HG03520 (cell line): ENCODE measurements around the gene SLC6A1.

ENCODE experiments used
- ATAC-seq: cut with Tn5 transposase; IDR thresholded peaks from one replicate; pipeline ENCODE4 v1.9.1; 2021; ENCODE audit warnings: mild to moderate bottlenecking, moderate library complexity; ENCODE audit not compliant: unreplicated experiment

The SLC6A1 gene

DNA sequence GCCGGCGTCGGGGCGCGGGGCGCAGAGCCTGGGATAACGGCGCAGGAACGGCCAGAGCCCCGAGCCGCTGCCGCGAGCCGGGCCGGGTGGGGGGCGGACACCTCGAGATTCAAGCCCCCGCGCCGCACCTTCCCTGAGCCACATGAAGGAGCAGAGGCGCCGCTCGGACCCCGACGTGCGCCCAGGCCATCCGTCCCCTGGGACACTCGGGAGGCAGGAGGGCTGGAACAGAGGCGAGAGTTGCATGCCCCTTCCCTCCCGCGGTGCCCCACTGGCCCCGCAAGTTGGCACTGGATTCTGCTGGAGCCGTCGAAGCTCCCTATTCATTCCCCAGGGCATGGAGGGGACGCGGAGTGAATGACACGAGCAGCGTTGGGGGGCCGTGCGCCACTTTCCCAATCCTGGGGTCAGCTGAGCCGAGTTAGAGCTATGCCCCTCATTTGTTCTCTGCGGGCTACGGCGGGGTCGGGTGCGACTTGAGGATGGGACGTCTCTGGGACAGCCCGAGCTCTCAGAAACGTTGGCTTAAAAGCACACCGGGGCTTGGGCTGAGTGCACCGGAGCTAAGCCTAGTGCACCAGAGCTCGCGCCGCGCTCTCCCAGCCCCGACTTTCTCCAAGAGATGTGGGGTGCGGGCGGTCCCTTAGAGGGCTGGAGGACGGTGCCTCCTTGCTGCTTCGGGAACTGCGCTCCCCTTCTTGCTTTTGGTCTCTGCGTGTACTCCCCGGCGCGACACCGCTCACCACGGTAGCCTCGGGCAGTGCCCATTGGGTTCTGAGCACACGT is 588 bp downstream of the SLC6A1 start:
- ATAC-seq = no peak

DNA sequence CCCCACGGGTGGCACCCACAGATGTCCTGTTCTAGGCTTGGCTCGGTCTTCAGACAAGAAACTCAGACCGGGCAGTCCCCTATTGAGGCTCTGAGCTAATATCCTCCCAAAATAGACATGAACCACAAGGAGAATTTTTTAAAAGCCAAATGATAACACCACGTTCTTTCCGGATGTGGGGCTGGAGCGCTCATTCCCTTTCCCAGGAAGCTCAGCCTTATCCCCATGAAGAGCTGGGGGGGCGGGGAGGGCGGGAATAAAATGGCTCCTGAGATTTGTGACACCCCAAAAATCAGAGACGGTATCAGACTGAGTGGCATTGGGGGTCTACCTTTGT is 1.1 kb downstream of the SLC6A1 start:
- ATAC-seq = no peak

DNA sequence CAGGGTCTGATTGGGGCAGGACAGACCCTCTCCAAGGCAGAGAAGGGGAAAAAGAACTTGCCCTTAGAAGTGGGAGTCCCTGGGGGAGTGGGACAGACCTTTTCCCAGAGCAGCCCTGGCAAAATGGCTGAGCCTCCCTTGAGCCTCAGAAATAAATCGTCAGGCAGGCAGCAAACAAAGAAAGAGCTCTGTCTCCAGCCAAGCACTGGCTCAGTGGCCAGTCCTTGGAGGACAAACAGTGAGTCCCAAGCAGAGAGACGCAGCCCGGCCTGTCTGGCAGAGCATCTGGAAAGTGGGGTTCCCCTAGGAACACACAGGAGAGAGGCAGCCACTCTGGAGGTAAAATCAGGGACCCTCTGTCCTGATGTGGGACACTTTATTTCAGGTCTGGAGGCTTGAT is 1.8 kb downstream of the SLC6A1 start:
- ATAC-seq = no peak

DNA sequence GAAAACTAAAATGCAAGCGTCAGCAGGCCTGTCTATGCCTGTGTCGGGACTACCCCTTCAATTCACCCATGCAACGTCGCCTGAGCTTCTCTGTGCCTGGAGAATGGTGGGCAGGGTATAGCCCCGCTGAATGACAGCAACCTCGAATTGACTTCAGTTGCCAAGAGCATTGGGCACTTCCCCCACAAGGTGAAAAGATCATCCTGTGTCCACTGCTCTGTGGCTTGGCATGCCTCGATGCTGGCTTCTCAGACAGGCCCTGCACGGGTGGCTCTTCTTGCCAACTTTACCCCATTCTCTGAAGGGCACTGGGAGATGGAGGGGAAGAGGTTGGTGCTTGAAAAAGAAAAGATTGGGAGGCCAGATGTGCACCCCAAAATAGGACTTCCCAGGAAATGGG is 3.3 kb downstream of the SLC6A1 start:
- no peak for ATAC-seq

DNA sequence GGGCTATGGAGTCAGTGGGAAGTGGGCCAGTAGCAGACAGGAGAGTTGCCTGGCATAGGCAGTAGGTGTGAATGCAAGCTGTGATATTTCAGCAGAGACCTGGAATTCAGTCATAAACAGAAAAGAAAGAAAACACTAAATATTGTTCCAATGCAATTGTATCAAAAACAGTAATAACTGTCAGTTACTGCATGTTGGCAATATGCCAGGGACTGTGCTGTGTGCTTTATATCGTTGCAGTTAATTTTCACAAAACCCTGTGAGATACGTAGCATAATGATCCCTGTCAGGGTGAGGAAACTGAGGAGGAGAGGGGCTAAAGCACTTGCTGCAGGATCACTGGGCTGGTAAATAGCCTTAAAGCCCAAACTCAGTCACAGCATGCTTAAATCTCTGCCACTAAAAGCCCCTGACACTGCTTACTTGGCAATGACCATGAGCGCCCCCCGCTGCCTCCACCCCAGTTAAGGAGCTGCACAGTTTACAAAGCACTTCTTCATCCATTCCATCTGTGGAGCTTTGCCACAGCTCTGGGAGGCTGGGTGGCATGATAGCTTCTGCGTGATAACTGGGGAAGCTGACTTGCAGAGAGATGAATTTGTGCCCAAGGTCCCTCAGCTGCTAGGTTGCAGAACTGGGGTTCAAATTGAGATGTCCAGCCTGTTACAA is 3.9 kb downstream of the SLC6A1 start:
- no peak for ATAC-seq

DNA sequence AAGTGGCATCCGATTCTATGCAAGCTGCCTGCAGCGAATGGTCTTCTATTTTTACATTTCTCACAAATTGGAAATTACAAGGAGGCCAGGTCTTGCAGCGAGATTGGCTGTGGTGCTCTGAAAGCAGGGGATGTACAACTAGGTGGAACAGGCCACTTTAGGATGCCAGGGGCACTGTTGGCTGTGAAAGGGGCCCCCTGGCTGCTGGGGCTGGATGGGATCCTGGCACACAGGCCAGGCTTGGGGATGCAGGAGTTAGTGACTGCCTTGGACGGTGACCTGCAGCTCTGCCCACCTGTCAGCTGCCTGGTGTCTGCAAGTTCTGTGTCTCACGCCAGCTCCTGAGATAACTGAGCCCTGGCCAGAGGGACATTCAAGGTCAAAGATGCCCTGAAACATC is 4.6 kb downstream of the SLC6A1 start:
- no peak for ATAC-seq

DNA sequence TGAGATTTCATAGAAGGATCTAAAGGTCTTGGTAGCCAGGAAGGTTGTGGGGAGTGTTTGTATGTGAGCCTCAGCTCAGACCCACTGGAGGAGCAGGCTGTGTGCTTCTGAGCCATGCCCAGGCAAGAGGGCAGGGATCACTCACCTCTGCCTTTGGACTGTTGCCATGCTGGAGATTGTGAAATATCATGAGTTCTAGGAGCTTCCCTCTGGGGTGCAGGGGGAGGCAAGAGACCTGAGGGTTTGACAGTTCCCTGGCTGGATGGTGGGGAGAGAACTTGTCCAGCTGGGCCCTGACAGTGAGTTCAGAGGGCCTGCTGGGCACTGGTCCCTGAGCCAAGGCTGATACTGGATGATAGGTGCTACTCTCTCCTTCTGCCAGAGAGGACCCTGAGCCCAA is 6.0 kb downstream of the SLC6A1 start:
- no peak for ATAC-seq

DNA sequence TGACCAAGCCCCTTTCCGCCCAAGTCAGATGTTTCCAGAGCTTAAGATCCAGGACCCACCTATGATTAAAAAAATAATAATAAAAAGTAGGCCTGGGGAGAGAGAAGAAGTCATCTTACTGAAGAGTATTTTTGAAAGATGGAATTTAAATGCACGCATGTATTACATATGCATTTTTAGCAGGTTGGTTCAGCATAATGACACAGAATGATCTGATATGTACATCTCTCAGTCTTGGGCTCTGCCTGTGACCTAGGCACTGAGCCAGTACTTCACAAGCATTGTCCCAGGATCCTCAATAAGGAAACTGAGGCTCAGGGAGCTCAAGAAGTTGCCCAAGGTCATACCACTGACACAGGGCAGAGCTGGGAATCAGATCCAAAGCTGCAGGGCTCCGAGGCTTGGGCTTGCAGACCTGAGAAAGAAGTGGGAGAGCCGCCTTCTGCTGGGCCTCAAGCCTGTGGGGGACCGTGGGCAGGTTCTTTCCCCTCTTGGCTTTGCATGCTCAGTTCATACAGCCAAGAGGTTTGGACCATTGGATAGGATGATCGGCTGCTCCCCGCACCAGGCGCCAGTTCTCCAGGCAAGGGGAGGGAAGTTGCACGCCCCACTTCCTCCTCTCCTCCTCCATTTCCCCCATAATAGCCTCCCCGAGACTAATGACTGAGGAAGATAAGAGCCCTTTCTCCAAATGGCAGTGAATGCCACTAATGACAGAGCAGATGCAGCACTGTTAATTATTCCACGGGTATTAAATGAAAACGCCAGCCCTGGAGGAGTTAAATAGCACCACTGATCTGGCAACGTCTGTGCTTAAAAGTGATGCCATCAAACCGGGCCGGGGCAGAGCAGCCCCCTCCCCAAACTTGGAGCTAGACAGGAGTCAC is 6.9 kb downstream of the SLC6A1 start:
- ATAC-seq = no peak

DNA sequence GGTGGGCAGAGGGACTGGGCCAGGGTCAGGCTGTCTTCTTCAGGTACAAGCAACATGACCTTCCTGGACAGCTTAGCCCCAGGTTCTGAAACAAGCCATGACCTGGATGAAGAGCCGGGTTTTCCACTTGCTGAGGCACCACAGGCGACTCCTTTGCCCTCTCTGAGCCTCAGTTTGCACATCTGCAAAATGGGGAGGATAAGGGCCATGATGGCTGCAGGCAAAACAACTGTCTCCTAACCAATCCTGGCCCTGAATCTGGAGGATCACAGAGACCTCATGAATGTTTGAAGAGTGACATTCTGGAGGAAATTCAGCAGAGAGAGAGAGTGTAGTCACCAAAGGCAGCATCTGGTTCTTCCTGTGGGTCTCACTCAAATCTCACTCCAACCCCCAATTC is 8.0 kb downstream of the SLC6A1 start:
- ATAC-seq = no peak

DNA sequence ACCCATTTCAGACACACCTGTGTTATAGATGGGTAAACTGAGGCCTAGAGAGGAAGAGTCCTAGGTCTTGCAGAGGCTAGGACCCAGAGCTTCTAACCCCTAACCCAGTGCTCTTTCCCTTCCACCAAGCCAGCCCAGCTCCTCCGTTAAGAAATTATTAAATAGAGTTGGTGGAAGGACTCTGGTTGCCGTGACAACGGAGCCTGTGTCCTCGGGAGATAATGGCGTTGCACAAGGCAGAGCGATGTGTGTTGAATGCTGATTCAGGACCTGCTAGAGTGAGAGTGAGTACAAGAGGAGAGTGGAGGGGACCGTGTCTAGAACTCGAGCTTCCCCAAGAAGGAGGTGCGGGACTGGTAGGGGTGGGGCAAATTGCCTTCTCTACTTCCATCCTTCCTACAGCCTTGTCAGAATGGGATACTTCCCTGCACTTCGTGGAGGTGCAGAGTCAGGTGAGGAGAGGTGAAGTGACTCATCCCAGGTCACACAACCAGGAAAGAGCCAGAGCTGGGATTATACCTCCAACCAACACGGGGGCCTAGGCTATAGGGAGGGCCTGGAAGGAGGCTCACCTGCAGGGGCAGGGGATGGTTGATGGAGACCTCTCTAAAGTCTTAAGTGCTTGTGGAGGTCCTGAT is 8.6 kb downstream of the SLC6A1 start:
- ATAC-seq = no peak

DNA sequence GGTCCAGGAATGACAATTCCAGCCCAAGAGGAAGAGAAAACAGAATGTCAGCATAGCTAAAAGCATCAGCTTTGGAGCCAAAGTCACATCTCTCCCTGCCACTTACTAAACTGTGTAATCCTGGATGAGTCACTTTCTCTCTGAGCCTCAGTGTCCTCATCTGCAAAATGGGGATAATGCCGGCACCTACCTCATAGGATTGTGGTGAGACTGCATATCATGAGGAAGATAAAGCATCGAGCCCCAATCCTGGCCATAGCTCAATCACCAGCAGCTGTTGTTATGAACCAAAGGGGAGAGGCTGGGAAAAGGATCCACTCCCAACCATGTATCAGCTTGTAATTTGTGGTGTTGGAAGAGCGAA is 9.1 kb downstream of the SLC6A1 start:
- no peak for ATAC-seq

DNA sequence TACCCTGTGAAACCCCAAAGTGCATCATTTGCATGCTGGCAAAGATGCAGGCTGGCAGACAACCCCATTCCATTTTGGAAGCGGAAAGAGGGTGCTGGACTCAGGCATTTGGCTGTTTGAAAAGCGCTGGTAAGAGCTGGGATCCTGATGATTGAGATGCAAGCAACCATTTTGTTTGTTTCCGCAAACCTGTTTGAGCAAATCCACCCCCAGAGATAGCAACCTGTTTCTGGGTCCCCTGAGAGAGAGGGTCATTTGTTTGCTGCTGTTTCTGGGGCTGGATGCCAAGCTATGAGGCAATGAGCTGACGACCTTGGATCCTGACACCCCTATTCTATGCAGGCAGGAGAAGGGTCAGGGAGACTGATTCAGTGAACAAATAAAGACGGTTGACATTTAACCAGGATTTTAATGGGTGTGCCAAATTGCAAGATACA is 9.8 kb downstream of the SLC6A1 start:
- no peak for ATAC-seq

DNA sequence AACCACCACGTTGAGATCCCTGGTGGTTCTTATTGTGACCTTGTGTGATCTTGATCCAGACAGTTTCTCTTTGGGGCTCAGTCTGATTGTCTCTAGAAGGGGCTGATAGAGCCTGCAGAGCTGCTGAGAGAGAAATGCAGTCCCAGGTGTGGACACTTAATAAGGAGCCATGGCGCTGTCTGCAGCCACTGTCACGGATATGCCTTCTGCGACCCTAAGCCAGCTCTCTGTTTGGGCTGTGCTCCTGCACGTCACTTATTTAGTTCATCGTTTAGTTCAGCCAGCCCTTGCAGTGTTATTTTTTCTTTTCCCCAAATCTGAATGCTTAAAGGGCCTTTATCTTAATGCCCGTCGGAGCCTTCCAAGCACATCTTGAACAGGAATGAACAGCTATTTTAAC is 12.0 kb downstream of the SLC6A1 start:
- ATAC-seq = no peak

DNA sequence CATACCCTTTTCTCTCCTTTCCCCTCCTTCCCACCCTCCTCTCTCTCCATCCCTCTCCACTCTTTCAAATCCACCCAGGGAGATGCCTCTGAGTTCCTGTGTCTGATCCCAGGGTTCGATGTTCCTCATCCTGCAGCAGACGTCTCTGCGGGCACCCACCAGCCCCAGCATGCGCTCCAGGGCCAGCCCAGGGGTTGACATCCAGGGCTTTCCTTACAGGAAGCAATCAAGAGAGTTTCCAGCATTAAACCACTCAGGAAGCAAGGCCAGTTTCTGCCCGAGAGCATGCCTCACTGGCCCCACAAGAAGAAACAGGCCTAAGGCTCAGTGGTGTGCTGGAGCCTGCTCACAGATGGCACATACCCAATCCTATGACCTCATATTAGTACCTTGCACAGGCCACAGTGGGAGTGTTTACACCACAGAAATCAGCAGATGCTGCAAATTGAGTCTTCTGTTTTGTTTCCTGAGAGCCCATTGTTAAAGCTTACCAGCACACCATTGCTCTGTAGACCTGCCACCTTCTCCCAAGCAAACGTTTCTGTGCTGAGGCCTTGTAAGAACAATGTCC is 13.2 kb downstream of the SLC6A1 start:
- no peak for ATAC-seq

DNA sequence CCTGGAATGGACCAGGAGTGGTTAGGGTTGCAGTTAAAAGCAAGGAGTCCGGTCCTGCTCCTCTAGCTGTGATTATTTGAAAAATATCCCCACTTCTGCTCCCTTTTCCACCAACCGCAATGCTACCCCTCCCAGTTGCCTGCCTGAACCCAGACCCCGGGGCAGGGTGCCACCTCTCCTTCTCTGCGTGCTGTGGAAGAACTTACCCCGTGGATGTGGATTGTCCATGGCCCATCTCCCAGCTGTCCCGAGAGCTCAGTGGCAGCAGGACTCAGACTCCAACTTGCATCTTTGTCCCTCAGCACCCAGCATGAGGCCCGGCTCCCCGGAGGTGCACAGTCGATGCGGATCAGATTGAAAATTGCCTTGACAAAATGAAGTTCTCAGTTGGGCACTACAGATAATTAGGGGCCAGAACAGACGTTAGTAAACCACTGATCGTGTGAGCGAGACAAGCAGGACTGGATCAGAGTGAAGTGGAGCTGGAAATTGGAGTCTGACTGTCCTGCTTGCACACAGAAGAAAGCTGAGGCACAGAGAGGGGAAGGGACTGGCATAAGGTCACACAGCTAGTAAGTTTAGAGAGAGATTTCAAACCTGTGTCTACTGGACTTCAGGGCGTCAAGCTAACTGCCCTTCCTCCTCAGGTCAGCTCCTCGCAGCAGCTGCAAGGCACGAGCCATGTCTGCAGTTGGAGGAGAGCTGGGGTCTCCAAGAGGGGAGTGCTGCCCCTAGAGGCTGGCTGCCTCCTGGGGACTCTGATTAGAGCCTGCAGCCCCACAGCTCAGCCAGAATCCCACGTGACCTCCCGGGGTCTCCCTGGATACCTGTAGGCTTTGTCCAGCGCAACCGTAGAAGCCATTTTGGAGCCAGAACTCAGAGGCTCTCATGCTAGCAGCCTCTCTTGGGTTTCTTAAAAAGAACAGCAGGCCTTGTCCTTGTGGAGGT is 14.7 kb downstream of the SLC6A1 start:
- no peak for ATAC-seq

DNA sequence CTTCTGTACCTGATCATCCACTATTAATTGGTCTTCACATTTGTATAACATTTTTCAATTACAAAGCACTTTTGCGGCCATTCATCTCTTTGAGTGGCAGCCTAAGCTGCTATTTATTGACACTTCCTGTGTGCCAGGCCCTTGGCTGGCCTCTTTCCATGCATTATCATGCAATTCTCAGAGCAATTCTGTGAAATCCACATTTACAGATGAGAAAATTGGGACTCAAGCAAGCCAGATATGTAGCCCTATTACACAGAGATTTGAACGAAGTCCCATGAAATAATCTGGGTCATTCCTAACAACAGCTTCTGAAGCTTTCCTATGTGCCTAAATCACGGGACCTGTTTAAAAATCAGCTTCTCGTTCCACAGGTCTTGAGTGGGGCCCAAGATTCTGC is 17.4 kb downstream of the SLC6A1 start:
- ATAC-seq = no peak

DNA sequence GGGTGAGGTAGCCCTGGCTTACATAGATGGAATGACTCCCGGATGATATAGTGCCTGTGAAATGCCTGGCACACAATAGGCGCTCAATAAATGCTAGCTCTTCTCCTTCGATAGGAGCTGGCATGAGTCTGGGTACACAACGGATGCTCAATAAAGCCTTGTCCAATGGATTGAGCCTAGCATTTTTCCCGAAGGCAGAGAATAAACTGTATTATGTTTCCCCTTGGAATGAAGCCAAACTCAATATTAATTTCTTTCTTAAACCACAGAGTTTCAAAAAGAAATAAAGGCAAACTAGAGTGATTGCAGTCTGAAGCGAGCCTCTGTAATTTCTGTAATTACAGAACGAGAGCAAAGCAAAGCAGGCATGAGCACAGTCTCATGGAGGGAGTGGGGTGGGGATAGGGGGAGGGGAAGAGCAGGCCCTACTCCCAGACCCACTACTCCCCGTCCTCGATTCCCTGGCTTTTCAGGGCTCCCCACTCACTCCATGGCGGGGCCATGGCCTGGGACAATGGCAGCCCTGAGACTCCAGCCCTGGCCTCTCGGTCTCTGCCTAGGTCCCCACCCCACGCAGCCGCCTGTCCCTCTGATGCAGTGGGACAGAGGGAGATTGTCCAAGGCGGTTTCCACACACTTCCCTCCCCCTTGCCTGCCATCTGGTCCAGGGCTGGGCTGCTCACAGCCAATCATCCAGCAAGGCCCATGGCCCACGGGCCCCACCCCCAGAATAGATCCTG is 18.0 kb downstream of the SLC6A1 start:
- no peak for ATAC-seq

DNA sequence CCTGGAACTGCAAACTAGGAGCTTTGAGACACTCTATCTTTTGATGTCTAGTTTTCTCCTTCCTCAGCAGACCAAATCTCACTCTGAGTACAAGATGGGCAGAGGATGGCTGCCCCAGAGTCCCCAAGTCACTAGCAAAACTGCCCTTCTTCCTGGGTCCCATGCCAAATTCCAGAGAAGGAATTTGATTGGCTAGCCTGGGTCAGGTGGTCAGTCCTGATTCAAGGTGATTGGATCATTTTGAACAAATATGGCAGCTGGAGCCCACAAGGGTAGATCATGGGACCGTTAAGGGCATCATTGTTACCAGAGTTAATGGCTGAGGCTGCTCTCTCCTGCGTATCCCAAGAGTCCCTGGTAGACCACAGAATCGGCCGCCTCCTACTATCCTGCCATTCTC is 21.7 kb downstream of the SLC6A1 start:
- no peak for ATAC-seq

DNA sequence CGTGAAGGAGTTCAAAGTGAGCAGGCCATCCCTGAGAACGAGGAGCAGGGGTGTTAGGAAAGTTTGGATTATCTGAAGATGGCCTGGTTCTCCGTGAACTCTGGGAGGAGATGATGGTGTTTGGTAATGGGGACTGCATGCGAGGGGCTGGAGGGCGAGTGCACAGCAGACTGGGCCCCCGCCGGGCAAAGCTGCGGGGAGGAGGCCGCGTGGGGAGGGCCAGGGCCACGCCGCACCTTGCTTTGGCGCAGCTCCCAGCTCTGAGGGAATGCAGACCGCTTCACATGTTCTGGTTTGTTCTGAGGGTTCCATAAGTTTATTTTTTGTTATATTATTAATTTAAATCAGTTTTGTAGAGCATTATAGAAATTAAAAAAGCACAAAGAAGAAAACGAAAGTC is 22.2 kb downstream of the SLC6A1 start:
- ATAC-seq = no peak
